Stimulated activated CD4-positive, alpha-beta T cell treated with anti-CD3 and anti-CD28 coated beads, Interleukin-2, amount 100 ng/mL, for 24 hours (primary cell): ENCODE measurements around the gene ADAMTS20.

Experiments used
- DNase-seq, 2 donors: peaks; one replicate each; pipeline ENCODE4 v3.0.0-alpha.2; 2020

Gene ADAMTS20

DNA sequence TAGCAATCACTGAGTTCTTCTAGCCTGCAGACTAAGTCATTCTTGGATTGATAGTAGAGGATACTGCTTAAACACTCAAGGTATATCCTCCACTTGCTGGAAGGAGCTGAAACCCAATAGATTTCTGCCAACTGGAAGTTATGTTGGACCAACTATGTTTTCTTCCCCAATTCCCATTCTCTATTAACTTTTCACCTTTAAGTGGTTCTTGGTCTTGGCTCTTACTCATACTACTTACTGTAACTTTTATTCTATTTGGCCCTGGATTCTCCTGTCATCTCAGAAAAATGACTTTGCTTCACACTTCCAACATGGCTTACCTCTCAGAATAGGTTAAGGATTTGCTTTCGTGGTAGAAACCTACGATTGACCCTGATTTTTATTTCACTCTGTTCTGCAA lies 244.9 kb downstream of the ADAMTS20 start:
- no peak for DNase-seq

DNA sequence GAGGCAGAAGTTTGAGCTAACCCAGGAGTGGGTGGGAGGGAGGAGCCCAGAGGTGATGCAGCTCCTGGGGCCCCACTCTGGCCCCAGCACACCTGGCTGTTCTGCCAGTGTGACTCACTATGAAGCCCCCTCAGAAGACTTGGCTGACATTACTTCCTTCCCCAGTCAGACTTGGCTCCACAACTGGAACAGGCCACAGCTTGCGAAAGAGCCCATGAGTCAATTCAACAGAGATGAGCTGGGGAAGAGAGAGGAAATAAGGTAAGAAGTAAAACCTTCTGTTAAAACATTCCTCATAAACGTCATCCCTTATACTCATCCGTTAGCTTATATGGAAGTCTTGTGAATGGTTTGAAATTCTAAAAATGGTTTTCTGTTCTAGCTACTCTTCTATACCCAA lies 245.9 kb downstream of the ADAMTS20 start:
- no peak for DNase-seq

DNA sequence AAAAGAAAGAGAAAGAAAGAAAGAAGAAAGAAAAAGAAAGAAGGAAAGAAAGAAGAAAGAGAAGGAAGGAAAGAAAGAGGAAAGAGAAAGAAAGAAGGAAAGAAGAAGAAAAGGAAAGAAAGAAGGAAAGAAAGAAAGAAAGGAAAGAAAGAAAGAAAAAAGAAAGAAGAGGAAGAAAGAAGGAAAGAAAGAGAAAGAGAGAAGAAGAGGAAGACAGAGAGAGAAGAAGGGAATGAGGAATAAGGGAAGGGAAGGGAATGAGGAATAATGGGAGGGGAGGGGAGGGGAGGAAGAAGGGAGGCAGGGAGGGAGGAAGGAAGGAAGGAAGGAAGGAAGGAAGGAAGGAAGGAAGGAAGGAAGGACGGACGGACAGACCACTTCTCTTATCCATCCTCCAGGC lies 246.9 kb downstream of the ADAMTS20 start:
- no peak for DNase-seq
